OCI-LY7 (cell line): Measurements from ENCODE around the gene MTLN. TPM values are rescaled to one million over a fixed set of nuclear protein-coding genes. Genes with fewer than 3 reads are reported as not detected.

Experiments used
- BruUV-seq: library from RNA; stranded (reverse); fragments of 400-500 nt; replicated peaks from 2 replicates; lab custom pipeline; 2021; lab: Mats Ljungman, UMichigan
- CTCF ChIA-PET: fragments of 300-600 bp; sonication (Branson Sonifier 250); formaldehyde crosslinking; loops from one replicate; lab custom pipeline; 2022; ENCODE audit warnings: antibody characterized with exemption; ENCODE audit not compliant: unreplicated experiment; lab: Charles Lee
- POLR2A ChIA-PET: fragments of 300-600 bp; sonication (Branson Sonifier 250); formaldehyde crosslinking; loops from one replicate; lab custom pipeline; 2022; ENCODE audit warnings: antibody characterized with exemption; lab: Charles Lee
- DNase-seq: peaks from one replicate; pipeline ENCODE4 v3.0.0-alpha.2; 2015; ENCODE audit warnings: low spot score
- H2AFZ ChIP-seq: fragments of 200-600 bp; sonication (generic), shearing (Covaris generic); 2 replicates; pipeline ENCODE4 v1.6.1; 2014; ENCODE audit warnings: mild to moderate bottlenecking, antibody characterized with exemption, low read length, moderate library complexity
- H3K27ac ChIP-seq: fragments of 200-600 bp; sonication (generic); 2 replicates; pipeline ENCODE4 v1.5.1; 2014; ENCODE audit warnings: mixed run types, low read depth, mild to moderate bottlenecking, moderate library complexity, low read length, inconsistent platforms; ENCODE audit not compliant: poor library complexity, severe bottlenecking
- H3K36me3 ChIP-seq: fragments of 200-600 bp; sonication (generic); 2 replicates; pipeline ENCODE4 v1.6.1; 2014; ENCODE audit warnings: mild to moderate bottlenecking, antibody characterized with exemption, low read length, moderate library complexity, mixed read lengths; ENCODE audit not compliant: insufficient read depth
- H3K4me1 ChIP-seq: fragments of 200-600 bp; sonication (generic); 2 replicates; pipeline ENCODE4 v1.5.1; 2014; ENCODE audit warnings: mild to moderate bottlenecking, low read length; ENCODE audit not compliant: insufficient read depth, poor library complexity, severe bottlenecking
- H3K4me2 ChIP-seq: fragments of 200-600 bp; sonication (generic); 2 replicates; pipeline ENCODE4 v1.6.1; 2014; ENCODE audit warnings: mild to moderate bottlenecking, low read length
- H3K4me3 ChIP-seq: fragments of 200-600 bp; sonication (generic); 2 replicates; pipeline ENCODE4 v1.5.1; 2014; ENCODE audit warnings: mild to moderate bottlenecking, low read depth, low read length; ENCODE audit not compliant: poor library complexity, severe bottlenecking
- H3K79me2 ChIP-seq: fragments of 200-600 bp; sonication (generic); 2 replicates; pipeline ENCODE4 v1.6.1; 2016; ENCODE audit warnings: low read depth, mild to moderate bottlenecking, low read length, moderate library complexity, mixed read lengths; ENCODE audit not compliant: insufficient read depth
- H3K9me2 ChIP-seq: fragments of 200-600 bp; sonication (generic); 2 replicates; pipeline ENCODE4 v1.6.1; 2016; ENCODE audit warnings: mild to moderate bottlenecking, low read length, mixed read lengths; ENCODE audit not compliant: insufficient read depth
- H3K9me3 ChIP-seq: fragments of 200-600 bp; sonication (generic); 2 replicates; pipeline ENCODE4 v1.6.1; 2014; ENCODE audit warnings: mild to moderate bottlenecking, mixed run types, low read length, mixed read lengths
- H4K20me1 ChIP-seq: fragments of 200-600 bp; sonication (generic); 2 replicates; pipeline ENCODE4 v1.6.1; 2014; ENCODE audit warnings: mild to moderate bottlenecking, antibody characterized with exemption, low read length, moderate library complexity, mixed read lengths; ENCODE audit not compliant: insufficient read depth
- EZH2phosphoT487 ChIP-seq: fragments of 200-600 bp; sonication (generic); IDR thresholded peaks from 2 replicates; pipeline ENCODE4 v1.6.1; 2018; ENCODE audit warnings: low read depth, borderline replicate concordance, mild to moderate bottlenecking, mixed run types, antibody characterized with exemption, low read length, moderate library complexity, mixed read lengths
- intact Hi-C: fragments of 100-400 bp; cut with micrococcal nuclease; formaldehyde crosslinking; loops from one replicate; pipeline ENCODE4 v1.10.0; 2022; ENCODE audit not compliant: unreplicated experiment
- total RNA-seq, 2 experiments: library from RNA; depleted of rRNA in 1 of 2; stranded (reverse); fragments of >200 nt in 1 of 2; shearing (Covaris generic) in 1 of 2; gene quantifications; 2 replicates each; pipeline ENCODE4 v1.2.3, GENCODE V29; 2014 to 2022
- TF ChIP-seq, protein P1 (sequence below): fragments of 200-600 bp; sonication (generic); conservative IDR thresholded peaks from 2 replicates; pipeline ENCODE4 v1.5.1; 2014; ENCODE audit warnings: mild to moderate bottlenecking, antibody characterized with exemption, low read length, moderate library complexity, mixed read lengths

The MTLN gene
- total RNA-seq, 2 experiments from 2014 or later: 0.69 to 8.5 TPM

DNA sequence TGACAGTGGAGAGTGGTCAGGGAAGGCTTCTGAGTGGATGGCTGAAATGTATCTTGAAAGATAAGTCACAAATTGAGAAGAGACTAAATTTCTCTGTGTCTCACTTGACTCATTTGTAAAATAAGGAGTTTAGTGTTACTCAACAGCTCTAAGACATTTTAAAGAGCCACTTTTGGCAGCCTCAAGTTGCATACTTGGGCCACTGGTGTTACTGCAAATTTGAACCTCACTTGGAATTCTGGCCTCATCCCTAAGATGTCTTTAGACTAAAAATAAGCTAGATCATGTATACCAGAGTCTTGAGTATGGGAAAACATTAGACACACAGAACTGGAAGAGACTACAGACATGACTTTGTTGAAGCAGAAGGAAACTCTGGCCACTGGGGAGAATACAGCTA is 4.5 kb upstream of the MTLN start:
- H2AFZ ChIP-seq: no peak overlapping the region
- no peak for DNase-seq
- POLR2A ChIA-PET: no interaction called here
- intact Hi-C loops: no loop called here
- H3K9me3 ChIP-seq: no peaks in the 10 kb centered on the region
- no peak overlapping the region for H3K4me2 ChIP-seq
- no peaks in the 10 kb centered on the region for H4K20me1 ChIP-seq
- H3K4me1 ChIP-seq: no peaks in the 10 kb centered on the region
- H3K9me2 ChIP-seq: no peaks in the 10 kb centered on the region
- CTCF ChIA-PET: no interaction called here
- no peak overlapping the region for H3K27ac ChIP-seq
- no peaks in the 10 kb centered on the region for H3K79me2 ChIP-seq
- H3K36me3 ChIP-seq: no peaks in the 10 kb centered on the region
- no TSS peak for BruUV-seq
- TF ChIP-seq EZH2phosphoT487: no peak
- TF ChIP-seq, protein P1, sequence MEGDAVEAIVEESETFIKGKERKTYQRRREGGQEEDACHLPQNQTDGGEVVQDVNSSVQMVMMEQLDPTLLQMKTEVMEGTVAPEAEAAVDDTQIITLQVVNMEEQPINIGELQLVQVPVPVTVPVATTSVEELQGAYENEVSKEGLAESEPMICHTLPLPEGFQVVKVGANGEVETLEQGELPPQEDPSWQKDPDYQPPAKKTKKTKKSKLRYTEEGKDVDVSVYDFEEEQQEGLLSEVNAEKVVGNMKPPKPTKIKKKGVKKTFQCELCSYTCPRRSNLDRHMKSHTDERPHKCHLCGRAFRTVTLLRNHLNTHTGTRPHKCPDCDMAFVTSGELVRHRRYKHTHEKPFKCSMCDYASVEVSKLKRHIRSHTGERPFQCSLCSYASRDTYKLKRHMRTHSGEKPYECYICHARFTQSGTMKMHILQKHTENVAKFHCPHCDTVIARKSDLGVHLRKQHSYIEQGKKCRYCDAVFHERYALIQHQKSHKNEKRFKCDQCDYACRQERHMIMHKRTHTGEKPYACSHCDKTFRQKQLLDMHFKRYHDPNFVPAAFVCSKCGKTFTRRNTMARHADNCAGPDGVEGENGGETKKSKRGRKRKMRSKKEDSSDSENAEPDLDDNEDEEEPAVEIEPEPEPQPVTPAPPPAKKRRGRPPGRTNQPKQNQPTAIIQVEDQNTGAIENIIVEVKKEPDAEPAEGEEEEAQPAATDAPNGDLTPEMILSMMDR: no peak
- H3K4me3 ChIP-seq: no peak overlapping the region

DNA sequence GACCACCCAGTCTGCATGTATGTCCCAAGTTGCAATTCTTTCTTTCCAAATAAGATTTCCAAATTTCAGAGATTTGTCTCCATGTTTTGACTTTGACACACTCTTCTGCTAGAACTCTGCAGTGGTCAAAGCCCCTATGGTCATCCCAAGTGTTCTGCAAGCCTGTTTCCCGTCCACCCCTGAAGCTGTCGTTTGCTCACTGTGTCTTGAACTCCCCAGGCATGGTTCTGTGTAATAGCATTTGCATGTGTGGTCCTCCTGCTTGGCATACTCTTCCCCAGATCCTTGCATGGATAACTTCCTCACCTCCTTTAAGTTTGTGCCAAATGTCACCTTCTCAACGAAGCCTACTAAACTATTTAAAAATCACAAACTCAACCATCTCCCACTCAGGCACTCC is 3.9 kb upstream of the MTLN start:
- Histone ChIP-seq H4K20me1 (no peaks in the 10 kb centered on the region), H3K4me1 (no peaks in the 10 kb centered on the region), H3K36me3 (no peaks in the 10 kb centered on the region), H3K9me3 (no peaks in the 10 kb centered on the region), H3K4me2 (no peak overlapping the region), H3K79me2 (no peaks in the 10 kb centered on the region), H3K4me3 (no peak overlapping the region), H3K9me2 (no peaks in the 10 kb centered on the region), H2AFZ (no peak overlapping the region), H3K27ac (no peak overlapping the region)
- no TSS peak for BruUV-seq
- intact Hi-C loops: no loop called here
- ChIA-PET POLR2A (no interaction called here), CTCF (no interaction called here)
- TF ChIP-seq, protein P1: no peak
- TF ChIP-seq EZH2phosphoT487: no peak
- DNase-seq: no peak

DNA sequence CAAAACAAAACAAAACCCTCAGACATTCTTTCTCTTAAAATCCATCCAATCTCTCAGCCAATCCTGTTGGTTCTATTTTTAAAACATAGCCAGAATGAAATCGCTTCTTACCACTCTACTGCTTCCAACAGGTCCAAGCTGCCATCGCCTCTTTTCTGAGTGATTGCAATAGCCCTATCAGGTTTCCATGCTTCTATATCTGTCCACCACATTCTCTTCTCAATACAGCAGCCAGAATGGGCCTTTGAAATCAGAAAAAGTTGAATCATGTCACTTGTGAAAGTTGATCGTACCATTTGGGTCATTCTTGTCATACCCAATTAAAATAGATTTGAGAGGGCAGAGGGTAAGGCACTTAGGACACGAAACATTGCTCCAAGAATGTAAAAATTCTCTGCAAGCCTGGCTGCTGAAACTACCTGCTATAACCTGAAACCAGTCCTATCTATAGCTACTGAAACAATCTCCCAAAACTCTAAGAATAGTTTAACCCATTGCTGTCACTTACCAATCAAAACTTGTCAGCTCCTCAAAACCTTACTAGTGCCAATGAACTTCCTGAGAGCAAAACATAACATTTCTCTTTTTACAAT is 3.3 kb upstream of the MTLN start:
- Histone ChIP-seq H3K9me2 (no peaks in the 10 kb centered on the region), H3K9me3 (no peaks in the 10 kb centered on the region), H4K20me1 (no peaks in the 10 kb centered on the region), H3K79me2 (no peaks in the 10 kb centered on the region), H3K27ac (no peak overlapping the region), H2AFZ (no peak overlapping the region), H3K4me1 (no peaks in the 10 kb centered on the region), H3K4me3 (no peak overlapping the region), H3K4me2 (no peak overlapping the region), H3K36me3 (no peaks in the 10 kb centered on the region)
- ChIA-PET CTCF (no interaction called here), POLR2A (no interaction called here)
- no peak for DNase-seq
- intact Hi-C loops: no loop called here
- TF ChIP-seq EZH2phosphoT487: no peak
- TF ChIP-seq, protein P1: no peak
- BruUV-seq: no TSS peak
